NCI-H2196 (cell line): Measurements from ENCODE around the gene AZIN2.
"Not testable (repeated sequence)": the region's sequence is repeated elsewhere in the genome, so short reads cannot be mapped to it uniquely, and the experiment has no call there.

Experiments used
- DNase-seq: peaks from one replicate; lab custom pipeline; 2025; ENCODE audit not compliant: unreplicated experiment; lab: John Stamatoyannopoulos, UW

The AZIN2 gene

DNA sequence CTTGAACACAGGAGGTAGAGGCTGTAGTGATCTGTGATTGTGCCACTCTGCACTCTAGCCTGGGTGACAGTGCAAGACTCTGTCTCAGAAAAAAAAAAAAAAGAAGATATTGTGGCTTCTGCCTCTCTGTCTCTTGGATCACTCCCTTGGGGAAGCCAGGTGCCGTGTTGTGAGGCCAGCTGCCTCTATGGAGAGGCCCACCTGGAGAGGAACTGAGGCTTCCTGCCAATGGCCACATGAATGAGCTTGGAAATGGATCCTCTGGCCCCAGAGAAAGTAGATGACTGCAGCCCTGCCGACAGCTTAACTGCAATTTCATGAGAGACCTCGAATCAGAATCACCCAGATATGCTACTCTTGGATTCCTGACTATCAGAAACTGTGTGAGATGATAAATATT lies 24.5 kb upstream of the AZIN2 start:
- peak; percentile 20 for DNase-seq

DNA sequence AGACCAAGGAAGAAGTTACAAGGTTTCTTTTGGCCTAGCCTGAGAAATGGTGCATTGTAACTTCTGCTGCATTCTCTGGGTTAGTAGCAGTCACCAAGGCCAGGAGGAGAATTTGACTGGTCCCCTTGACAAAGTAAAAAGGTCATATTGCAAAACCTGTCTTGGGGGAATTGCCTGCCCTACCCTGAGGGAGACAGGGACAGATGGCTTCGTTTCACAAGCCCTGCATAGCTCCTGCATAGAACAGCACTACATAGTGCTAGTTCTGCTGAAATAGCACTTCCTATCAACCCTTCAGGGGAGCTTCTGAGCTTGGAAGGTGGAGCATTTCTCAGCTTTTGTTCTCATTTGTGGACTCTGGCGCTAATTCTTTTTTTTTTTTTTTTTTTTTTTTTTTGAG lies 23.9 kb upstream of the AZIN2 start:
- DNase-seq = no peak

DNA sequence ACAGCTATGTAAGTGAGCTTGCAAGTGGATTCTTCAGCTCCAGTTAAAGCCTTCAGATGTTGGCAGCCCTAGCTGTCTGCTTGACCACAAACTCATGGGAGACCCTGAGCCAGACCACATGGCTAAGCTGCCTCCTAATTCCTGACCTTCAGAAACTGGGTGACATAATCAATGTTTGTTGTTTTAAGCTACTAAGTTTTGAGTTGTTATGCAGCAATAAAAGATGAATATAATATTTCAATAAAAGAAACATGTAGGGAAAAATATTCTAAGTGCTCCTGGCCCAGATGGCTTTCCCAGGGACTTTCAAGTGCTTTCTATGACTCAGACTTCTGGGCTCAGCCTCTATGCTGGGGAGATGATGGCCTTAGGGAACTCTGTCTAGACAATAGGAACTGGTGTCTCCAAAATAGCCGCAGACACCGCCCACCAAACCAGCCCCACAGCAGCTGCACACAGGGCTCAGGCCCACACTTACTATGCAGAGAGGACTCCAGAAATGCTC lies 20.3 kb upstream of the AZIN2 start:
- peak; percentile 62 for DNase-seq

DNA sequence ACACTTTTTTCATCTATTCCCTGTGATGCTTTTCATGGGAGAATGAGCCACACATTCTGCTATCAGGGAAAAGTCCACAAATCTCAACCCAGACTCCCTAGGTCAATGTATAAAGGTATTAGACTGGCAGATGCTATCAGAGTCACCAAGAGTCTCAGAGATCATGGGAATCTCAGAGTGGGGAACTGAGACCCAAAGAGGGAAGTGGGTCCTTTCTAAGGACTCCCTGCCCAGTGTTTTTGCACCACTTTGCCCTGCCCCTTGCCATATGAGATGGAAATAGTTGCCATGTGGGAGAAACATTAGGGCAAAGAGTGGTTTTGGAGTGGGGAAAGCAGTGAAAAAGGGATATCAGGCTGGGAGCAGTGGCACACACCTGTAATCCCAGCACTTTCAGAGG lies 19.1 kb upstream of the AZIN2 start:
- DNase-seq = no peak

DNA sequence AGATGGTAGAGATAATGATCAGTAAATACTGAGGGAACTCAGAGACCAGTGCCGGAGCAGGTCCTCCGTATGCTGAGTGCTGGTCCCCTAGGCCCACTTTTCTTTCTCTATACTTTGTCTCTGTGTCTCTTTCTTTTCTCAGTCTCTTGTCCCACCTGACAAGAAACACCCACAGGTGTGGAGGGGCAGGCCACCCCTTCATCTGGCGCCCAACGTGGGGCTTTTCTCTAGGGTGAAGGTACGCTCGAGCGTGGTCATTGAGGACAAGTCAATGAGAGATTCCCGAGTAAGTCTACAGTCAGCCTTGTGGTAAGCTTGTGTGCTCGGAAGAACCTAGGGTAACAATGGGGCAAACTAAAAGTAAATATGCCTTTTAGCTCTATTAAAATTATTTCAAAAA lies 16.7 kb upstream of the AZIN2 start:
- not testable (repeated sequence) for DNase-seq

DNA sequence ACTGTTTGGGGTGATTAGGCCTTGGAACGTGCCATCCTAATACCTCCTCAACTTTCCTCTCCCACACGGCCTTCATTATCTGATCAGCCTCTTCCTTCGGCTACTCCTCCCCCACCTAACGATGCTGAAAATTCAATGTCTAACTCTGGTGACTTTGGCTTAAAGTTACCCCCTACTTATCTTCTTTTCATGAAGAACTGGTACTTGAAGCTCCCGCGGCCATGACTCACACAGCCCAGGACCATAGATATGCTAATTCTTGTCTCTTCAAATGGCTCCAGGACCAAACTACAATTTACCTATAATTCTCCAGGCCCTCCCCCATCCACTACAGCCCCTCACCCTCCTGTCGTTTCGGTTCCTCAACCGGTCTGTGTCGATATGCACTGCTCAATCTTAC lies 15.7 kb upstream of the AZIN2 start:
- no peak for DNase-seq

DNA sequence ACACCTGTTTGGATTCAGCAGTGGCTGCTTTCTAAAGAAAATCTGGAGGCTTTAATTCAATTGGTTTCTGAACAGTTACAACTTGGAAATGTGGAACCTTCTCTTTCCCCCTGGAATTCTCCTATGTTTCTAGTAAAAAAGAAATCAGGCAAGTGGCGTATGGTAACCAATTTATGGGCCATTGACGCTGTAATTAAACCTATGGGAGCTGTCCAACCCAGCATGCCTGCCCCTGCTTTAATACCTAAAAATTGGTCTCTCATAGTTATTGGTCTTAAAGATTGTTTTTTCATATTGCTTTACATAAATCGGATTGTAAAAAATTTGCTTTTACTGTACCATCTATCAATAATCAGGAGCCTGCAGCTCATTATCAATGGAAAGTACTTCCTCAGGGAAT lies 14.5 kb upstream of the AZIN2 start:
- DNase-seq = not testable (repeated sequence)

DNA sequence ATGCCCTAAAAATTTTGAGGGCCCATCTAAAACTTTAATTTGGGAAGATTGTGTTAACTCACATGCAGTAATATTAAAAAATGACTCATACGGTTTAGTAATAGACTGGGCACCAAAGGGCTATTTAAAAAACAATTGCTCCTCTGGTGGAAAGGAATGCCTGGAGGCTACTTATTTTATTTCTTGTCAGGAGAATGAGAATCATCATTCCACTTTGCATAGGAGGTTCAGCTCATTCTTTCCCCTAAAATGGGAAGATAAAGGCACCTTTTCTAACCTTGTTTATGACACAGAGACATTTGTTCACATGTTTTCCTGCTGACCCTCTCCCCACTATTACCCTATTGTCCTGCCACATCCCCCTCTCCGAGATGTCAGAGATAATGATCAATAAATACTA lies 12.8 kb upstream of the AZIN2 start:
- not testable (repeated sequence) for DNase-seq

DNA sequence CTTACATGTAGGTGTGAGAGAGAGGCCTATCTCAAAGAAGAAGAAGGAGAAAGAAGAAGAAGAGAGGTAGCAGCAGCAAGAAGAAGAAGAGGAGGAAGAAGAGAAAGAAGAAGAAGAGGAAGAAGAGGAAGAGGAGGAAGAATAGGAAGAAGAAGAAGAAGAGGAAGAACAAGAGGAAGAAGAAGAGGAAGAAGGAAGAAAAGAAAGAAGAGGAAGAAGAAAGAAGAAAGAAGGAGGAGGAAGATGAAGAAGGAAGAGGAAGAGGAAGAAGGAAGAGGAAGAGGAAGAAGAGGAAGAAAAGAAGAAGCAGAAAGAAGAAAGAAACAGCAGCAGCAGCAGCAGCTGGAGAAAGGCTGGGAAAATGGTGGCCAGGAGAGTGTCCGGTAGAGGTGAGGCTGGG lies 10.3 kb upstream of the AZIN2 start:
- DNase-seq = no peak

DNA sequence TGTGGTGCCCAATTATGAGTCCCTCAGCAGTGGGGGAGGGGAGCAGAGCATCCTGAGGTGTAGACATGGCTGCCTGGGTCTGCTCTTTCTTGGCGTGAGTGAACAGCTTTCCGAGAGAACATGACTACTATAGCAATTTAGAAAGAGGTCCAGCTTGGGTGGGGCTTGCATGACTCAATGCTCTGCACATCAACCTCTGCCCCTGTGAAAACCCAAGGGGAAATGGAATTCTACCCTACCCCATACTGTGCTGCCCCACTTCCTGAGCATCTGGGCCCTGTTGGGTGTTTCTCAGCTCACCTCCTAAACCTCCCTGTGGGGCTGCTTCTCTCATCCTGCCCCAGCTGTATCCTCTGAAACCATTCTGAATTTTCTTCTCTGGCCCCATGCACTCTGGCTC lies 8.2 kb upstream of the AZIN2 start:
- DNase-seq = no peak

DNA sequence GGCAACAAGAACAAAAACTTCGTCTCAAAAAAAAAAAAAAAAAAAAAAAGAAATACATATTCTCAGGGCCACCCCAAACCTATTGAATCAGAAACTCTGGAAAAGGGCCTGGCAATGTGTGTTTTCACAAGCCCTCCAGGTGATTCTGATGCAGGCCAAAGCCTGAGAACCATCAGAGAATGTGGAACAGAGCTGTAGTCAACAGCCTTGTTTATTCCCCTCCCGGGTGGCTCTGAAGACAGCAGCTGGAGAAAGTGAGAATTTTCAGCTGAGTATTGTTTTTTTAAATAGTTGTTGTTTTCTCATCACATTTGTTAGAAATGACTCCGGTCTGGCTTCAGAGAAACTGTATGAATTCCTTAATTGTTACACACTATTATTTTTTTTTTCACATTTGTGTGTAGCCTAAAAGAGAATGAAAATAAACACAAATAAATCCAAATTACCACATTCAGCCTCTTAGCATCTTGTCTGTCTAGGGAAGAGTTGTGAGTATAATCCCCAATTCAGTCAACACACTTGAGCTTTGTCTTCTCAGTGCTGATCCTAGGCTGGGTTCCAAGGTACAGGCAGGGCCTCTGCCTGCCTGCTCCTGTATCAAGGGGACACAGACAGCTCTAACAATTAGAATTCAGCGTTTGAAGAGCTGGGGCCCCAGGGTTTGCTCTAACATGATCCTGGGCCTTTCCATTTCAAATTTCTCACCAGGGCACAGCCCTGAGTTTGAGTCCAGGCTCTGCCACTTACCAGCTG lies 6.6 kb upstream of the AZIN2 start:
- no peak for DNase-seq

DNA sequence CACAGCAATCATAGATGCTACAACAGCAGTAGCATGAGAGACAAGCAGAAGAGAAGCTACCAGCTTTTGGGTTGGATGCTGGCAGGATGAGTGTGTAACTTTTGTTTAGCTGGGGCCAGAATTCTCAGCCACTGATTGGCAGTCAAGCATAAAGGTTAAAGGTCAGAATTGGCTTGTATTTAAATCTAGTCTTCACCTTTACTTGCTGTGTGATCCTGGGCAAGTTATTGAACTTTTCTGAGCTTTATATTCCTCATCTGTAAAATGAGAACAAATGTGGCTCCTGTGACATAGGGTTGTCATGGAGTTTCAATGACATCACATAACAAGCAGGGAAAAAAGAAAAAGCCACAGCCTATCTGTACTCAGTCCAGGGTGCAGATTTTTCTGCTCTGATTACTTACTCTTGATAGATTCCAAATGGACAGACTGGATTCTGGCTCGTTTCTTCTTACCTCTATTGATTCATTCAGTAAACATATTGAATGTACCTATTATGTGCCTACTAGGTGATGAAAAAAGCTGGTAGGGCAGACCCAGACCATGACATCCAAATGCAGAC lies 2.8 kb upstream of the AZIN2 start:
- no peak for DNase-seq

DNA sequence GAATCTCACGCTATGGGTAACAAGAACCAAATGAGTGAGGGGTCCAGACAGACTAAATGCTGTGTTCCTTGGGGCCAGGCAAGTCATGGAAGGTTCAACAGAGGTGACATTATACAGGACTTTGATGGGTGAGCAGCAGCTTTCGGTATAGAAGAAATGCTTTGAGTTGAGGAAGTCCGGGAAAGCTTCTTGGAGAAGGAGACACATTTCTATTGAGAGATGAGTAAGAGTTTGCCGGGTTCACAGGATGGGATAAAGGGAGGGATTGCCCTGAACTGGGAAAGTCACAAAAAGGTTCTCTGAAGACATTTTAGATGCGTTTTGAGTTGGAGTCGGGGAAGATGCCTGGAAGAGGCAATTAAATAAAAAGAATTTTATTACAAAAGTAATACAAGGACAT lies 580 bp upstream of the AZIN2 start:
- DNase-seq = no peak

DNA sequence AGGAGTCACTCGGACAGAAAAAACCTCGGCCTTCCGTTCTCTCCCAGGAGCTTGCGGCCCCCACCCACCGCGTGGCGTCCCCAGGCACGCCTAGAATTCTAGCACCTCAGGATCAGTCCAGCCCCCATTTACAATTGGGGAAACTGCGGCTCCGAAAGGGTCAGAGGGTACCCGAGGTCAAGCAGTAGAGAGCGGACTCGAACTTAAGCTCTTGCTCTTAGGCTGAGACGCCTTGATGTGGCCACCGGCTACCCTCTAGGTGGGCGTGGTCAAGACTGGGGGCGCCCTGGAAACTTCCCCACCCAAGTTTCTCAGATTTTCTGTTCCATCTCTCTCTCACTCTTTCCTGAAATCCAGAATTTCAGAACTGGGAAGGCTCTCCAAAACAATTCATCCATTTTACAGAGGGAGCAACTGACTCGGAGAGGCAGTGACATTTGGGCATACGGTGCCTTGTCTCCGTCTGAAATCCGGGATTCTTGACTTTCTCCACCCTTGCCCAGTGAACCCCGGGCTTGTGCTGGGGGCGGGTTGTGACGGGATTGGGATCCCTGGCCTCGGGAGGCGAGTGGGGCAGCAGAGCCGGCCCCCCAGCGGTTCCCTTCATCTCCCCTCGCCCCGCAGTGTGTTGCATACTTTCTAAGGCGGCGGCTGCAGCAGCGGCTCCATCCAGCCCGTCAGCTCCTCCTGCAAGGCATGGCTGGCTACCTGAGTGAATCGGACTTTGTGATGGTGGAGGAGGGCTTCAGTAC lies 777 bp downstream of the AZIN2 start:
- no peak for DNase-seq

DNA sequence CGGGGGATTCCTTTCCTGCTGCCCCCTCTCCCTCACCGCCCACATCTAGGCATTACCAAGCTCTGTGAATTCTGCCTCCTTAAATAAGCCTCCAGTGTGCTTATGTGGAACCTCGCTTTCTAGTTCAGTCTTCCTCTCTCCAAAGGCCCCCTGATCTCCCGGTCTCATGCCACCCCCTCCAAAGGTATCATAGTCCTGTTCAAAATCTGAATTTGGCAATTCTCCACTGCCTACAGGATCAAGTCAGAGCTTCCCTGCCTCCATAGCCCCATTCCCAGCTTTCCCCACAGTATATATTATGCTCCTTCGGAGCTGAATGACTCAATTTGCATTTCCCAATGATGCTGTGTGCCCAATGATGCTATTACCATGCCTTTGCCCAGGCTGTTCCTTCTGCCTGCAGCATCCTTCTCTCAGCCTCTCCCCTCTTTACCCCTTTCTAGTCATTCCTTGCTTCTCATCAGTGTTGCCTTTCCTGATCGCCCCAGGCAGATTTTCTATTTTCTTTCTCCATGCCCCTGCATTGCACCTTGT lies 1.7 kb downstream of the AZIN2 start:
- DNase-seq = no peak

DNA sequence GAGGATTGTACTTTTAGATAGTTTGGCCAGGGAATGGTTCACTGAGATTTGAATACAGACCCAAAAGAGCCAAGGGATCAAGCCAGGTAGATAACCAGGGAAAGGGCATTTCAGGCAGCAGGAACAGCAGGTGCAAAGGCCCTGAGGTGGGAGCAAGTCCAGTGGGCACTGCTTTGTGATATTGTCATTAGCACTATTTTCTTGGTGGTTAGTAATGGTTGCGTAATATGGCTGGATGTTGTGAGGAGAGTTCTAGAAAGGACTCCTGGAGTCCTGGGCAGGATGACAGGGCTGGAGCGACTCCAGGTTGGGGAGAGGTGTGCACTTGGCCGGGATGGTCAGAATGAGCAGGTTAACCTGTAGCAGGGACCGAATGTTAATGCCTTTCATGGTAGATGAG lies 4.4 kb downstream of the AZIN2 start:
- DNase-seq = no peak

DNA sequence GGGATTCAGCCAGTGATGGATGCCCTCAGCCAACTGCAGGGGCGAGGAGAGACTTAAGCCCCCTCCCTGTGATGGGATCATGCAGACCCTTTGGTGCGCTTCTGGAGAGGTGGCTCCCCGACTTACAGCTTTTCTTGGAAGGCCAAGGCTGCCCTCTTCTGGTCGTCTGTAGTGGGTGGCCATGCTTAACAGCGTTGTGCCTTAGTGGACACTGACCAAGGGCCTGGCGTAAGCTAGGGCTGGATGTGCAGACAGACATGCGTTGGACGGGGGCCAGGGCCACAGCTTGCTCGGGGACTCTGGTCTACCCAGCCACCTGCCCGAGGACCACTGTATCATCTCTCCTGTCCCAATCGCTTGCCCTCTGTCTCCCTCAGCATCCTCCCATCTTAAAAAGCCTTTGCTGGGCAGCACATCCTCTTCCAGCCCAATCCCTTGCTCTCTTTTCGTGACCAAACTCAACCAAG lies 5.5 kb downstream of the AZIN2 start:
- DNase-seq = peak; percentile 67

DNA sequence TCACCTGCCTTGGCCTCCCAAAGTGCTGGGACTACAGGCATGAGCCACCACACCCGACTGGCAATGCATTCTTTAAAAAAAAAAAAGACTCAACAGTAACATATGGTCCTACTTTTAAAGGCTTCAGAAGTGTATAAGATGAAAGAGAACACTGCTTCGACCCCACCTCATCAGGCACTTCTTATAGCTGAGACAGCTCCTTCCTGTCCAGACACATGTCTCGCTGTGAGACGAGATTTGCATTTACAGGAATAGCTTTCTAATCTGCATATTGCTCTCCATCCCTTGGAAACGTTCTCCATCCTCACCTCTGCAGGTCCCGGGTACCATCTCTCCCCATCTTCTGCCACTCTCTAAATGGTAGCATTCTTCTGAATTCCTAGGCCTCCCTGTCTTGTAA lies 6.7 kb downstream of the AZIN2 start:
- no peak for DNase-seq

DNA sequence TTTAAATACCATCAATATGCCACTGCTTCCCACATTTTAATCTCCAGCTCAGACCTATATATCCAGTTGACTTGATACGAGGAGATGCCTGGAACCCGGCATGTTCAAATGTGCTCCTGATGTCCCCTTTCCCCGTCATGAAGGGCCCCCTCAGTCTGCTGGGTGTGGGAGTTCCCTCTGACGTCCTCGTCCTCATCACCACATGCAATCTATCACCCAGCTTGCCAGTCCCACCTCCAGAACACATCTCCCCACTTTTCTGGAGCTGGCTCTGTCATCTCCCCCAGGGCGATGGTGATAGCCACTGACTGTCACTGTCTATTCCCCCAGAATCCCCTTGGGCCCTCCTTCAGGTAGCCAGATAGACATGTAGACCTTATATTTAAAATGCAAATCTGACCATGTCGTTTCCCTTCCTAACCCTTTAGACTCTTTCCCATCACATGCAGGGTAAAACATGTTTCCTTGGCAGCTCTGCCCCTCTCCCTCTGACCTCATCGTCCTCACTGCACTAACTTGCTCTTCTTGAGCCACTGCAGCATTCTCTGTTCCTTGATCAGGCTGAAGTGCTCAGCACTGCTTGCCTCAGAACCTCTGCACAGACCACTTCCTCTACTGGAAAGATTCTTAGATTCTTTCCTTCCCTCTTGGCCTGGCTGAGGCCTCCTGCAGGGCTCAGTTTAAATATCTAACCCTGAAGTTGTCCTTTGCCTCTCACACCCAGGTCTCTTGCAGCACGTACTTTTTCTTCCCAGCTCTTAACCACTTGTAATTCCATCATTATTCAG lies 7.4 kb downstream of the AZIN2 start:
- DNase-seq = no peak

DNA sequence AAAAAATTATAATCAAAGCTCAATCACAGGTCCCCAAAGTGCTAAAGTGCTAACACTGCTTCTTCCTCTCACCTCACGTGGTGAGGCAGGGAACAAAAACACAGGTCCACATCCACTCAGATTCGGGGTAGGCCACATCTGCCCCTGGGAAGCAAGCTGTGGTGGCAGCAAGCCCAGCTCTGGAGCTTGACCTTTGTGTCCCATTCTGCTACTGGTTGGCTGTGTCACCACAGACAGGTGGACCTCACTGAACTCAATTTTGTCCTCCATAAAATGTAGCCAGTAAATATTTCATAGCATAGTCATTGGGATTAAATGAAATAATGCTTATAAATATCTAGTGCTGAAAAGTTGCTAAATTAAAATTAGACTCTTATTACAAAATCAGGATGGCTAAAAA lies 8.5 kb downstream of the AZIN2 start:
- DNase-seq = no peak

DNA sequence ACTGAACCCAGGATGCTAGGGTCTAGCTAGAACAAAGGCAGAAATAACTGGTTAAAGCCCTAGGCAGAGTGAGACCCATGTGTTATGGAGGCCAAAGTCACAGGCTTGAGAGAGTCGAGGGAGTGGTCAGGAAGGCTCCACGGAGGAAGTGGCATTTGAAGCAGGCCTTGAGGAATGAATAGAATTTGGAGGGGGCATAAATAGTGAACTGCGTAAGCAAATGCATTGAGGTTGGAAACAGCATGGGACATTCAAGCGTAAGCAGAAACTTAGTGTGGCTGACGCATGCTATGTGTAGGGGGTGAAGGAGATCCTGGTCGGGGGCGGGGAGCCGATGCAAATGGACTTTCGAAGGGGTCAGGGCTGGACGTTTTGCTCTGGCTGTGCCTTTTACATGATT lies 11.5 kb downstream of the AZIN2 start:
- no peak for DNase-seq
